H1 (cell line): ENCODE data around the gene BLOC1S1. TPM values are rescaled to one million over a fixed set of nuclear protein-coding genes. Genes with fewer than 3 reads are reported as not detected.

ENCODE experiments used
- CTCF ChIA-PET: fragments of 300-600 bp; sonication (Branson Sonifier 250); formaldehyde crosslinking; loops from one replicate; lab custom pipeline; 2021; ENCODE audit not compliant: partially characterized antibody; lab: Charles Lee
- POLR2A ChIA-PET: fragments of 300-600 bp; sonication (Branson Sonifier 250); formaldehyde crosslinking; loops from one replicate; lab custom pipeline; 2021; ENCODE audit warnings: inconsistent platforms; ENCODE audit not compliant: partially characterized antibody; lab: Charles Lee
- DNase-seq, 2 experiments: peaks; one replicate each; pipeline versions ENCODE4 v3.0.0 to v3.0.0-alpha.2; 2010 to 2022; ENCODE audit warnings: low spot score in 2 of 2, low read depth in 1 of 2, mixed read lengths in 1 of 2
- FAIRE-seq: peaks from 2 replicates; lab custom pipeline; 2011; peaks lifted over from hg19 to GRCh38; lab: Jason Lieb, UNC
- H2AFZ ChIP-seq: 2 replicates; pipeline ENCODE4 v1.8.1; 2012; ENCODE audit warnings: low read length, inconsistent platforms
- H2AK5ac ChIP-seq: 2 replicates; pipeline ENCODE4 v1.6.1; 2013; ENCODE audit warnings: low read depth, low read length
- H2BK120ac ChIP-seq: replicated peaks from 2 replicates; pipeline ENCODE3; 2013; ENCODE audit warnings: low read depth, low read length, inconsistent platforms
- H2BK12ac ChIP-seq: 2 replicates; pipeline ENCODE4 v1.6.1; 2013; ENCODE audit warnings: low read depth, low read length
- H2BK15ac ChIP-seq: 2 replicates; pipeline ENCODE4 v1.6.1; 2013; ENCODE audit warnings: low read length
- H2BK20ac ChIP-seq: 2 replicates; pipeline ENCODE4 v1.6.1; 2013; ENCODE audit warnings: low read length
- H2BK5ac ChIP-seq: 2 replicates; pipeline ENCODE4 v1.6.1; 2013; ENCODE audit warnings: low read depth, low read length
- H3K14ac ChIP-seq: 2 replicates; pipeline ENCODE4 v1.6.1; 2013; ENCODE audit warnings: inconsistent platforms; ENCODE audit not compliant: insufficient read length
- H3K18ac ChIP-seq: 2 replicates; pipeline ENCODE4 v1.6.1; 2013; ENCODE audit warnings: low read length; ENCODE audit errors: extremely low read depth
- H3K23ac ChIP-seq: 2 replicates; pipeline ENCODE4 v1.6.1; 2013; ENCODE audit warnings: inconsistent platforms; ENCODE audit not compliant: insufficient read length
- H3K23me2 ChIP-seq: 2 replicates; pipeline ENCODE4 v1.6.1; 2013; ENCODE audit warnings: low read depth, low read length
- H3K27ac ChIP-seq: 2 replicates; pipeline ENCODE4 v1.6.1; 2011; ENCODE audit warnings: low read depth, low read length, inconsistent platforms
- H3K27me3 ChIP-seq, 4 experiments: replicated peaks in 1 of 4; 1 replicate in 1 of 4; 2 replicates in 3 of 4; pipeline versions ENCODE4 v1.6.1 to v1.8.1; 2011 to 2013; ENCODE audit warnings: low read length in 3 of 4, mild to moderate bottlenecking in 3 of 4, inconsistent platforms in 2 of 4, mixed read lengths in 2 of 4, moderate library complexity in 1 of 4; ENCODE audit not compliant: control insufficient read depth in 3 of 4, insufficient read depth in 3 of 4; ENCODE audit errors: extremely low read depth in 1 of 4
- H3K36me3 ChIP-seq, 4 experiments: 2 replicates each; pipeline versions ENCODE4 v1.6.1 to v1.8.1; 2011 to 2013; ENCODE audit warnings: mild to moderate bottlenecking in 4 of 4, low read length in 3 of 4, moderate library complexity in 2 of 4, control low read depth in 1 of 4, inconsistent platforms in 1 of 4; ENCODE audit not compliant: insufficient read depth in 4 of 4, control insufficient read depth in 2 of 4
- H3K4ac ChIP-seq: replicated peaks from 2 replicates; pipeline ENCODE3; 2013; ENCODE audit warnings: low read length, low read depth, mixed read lengths, inconsistent platforms; ENCODE audit not compliant: insufficient read length
- H3K4me1 ChIP-seq, 4 experiments: replicated peaks in 1 of 4; 1 replicate in 1 of 4; 2 replicates in 3 of 4; pipeline versions ENCODE4 v1.6.1 to v1.8.1; 2011 to 2013; ENCODE audit warnings: low read length in 3 of 4, inconsistent platforms in 2 of 4, mixed read lengths in 1 of 4; ENCODE audit not compliant: insufficient read depth in 4 of 4, control insufficient read depth in 3 of 4
- H3K4me2 ChIP-seq, 2 experiments: 2 replicates each; pipeline versions ENCODE4 v1.6.1 to v1.8.1; 2011 to 2013; ENCODE audit warnings: low read depth in 2 of 2, low read length in 2 of 2, control low read depth in 1 of 2, inconsistent platforms in 1 of 2, mild to moderate bottlenecking in 1 of 2; ENCODE audit not compliant: insufficient read depth in 1 of 2
- H3K4me3 ChIP-seq, 4 experiments: fragments of 200-600, 300-600 bp in 1 of 4; sonication (generic), shearing (Covaris generic), sonication (Bioruptor Twin) in 1 of 4; 2 replicates each; pipeline versions ENCODE4 v1.5.1 to v1.8.1; 2011 to 2016; ENCODE audit warnings: low read length in 4 of 4, low read depth in 3 of 4, control low read depth in 2 of 4, inconsistent platforms in 2 of 4, mild to moderate bottlenecking in 2 of 4, mixed read lengths in 1 of 4, moderate library complexity in 1 of 4; ENCODE audit not compliant: insufficient read depth in 2 of 4; ENCODE audit errors: extremely low read depth in 1 of 4
- H3K56ac ChIP-seq: replicated peaks from 2 replicates; pipeline ENCODE3; 2013; ENCODE audit warnings: low read depth, mild to moderate bottlenecking, mixed read lengths, low read length, inconsistent platforms; ENCODE audit not compliant: insufficient read length
- H3K79me1 ChIP-seq: 2 replicates; pipeline ENCODE4 v1.6.1; 2013; ENCODE audit warnings: low read depth, low read length, control low read depth
- H3K79me2 ChIP-seq, 2 experiments: 2 replicates each; pipeline versions ENCODE4 v1.6.1 to v1.8.1; 2012 to 2013; ENCODE audit warnings: low read length in 2 of 2, mild to moderate bottlenecking in 2 of 2, inconsistent platforms in 1 of 2; ENCODE audit not compliant: insufficient read depth in 2 of 2, control insufficient read depth in 1 of 2
- H3K9ac ChIP-seq, 4 experiments: replicated peaks in 1 of 4; 1 replicate in 1 of 4; 2 replicates in 3 of 4; pipeline versions ENCODE4 v1.6.1 to v1.8.1; 2011 to 2013; ENCODE audit warnings: low read depth in 3 of 4, low read length in 3 of 4, control low read depth in 2 of 4, mild to moderate bottlenecking in 2 of 4, moderate library complexity in 2 of 4, inconsistent platforms in 1 of 4; ENCODE audit errors: extremely low read depth in 1 of 4
- H3K9me3 ChIP-seq, 2 experiments: 2 replicates each; pipeline versions ENCODE4 v1.6.1 to v1.8.1; 2012 to 2013; ENCODE audit warnings: mild to moderate bottlenecking in 2 of 2, moderate library complexity in 2 of 2, control low read depth in 1 of 2, inconsistent platforms in 1 of 2, low read depth in 1 of 2, low read length in 1 of 2, mixed read lengths in 1 of 2; ENCODE audit not compliant: insufficient read depth in 2 of 2
- H4K20me1 ChIP-seq, 2 experiments: replicated peaks in 1 of 2; 2 replicates each; pipeline versions ENCODE3 to v1.8.1; 2011 to 2013; ENCODE audit warnings: inconsistent platforms in 2 of 2, low read length in 2 of 2, mild to moderate bottlenecking in 1 of 2; ENCODE audit not compliant: insufficient read depth in 2 of 2, control insufficient read depth in 1 of 2
- H4K5ac ChIP-seq: 2 replicates; pipeline ENCODE4 v1.6.1; 2013; ENCODE audit warnings: low read length, low read depth, mixed read lengths, inconsistent platforms; ENCODE audit not compliant: insufficient read length
- H4K8ac ChIP-seq: 2 replicates; pipeline ENCODE4 v1.8.0; 2013; ENCODE audit warnings: mild to moderate bottlenecking, moderate library complexity, low read length, inconsistent platforms; ENCODE audit not compliant: insufficient read depth; ENCODE audit errors: extremely low read depth
- H4K91ac ChIP-seq: replicated peaks from 2 replicates; pipeline ENCODE3; 2013; ENCODE audit warnings: low read length, mixed read lengths, inconsistent platforms; ENCODE audit not compliant: insufficient read length
- ATF2 ChIP-seq: IDR thresholded peaks from 2 replicates; pipeline ENCODE4 v1.6.1; 2012; ENCODE audit warnings: low read length, inconsistent platforms
- FOSL1 ChIP-seq: IDR thresholded peaks from 2 replicates; pipeline ENCODE4 v1.6.1; 2011; ENCODE audit warnings: mild to moderate bottlenecking, low read depth, low read length, moderate library complexity; ENCODE audit not compliant: insufficient read depth
- HDAC2 ChIP-seq, 2 experiments: fragments of 300-600 bp in 1 of 2; sonication (generic) in 1 of 2; IDR thresholded peaks; 2 replicates each; pipeline ENCODE4 v1.6.1; 2011 to 2012; ENCODE audit warnings: low read depth in 2 of 2, low read length in 2 of 2, mild to moderate bottlenecking in 2 of 2, moderate library complexity in 2 of 2, borderline replicate concordance in 1 of 2, inconsistent platforms in 1 of 2
- MAFK ChIP-seq: IDR thresholded peaks from 2 replicates; pipeline ENCODE4 v1.6.1; 2012; ENCODE audit warnings: low read depth, mild to moderate bottlenecking, improper control_type of control experiment, low read length
- NANOG ChIP-seq: IDR thresholded peaks from 2 replicates; pipeline ENCODE4 v1.6.1; 2011; ENCODE audit warnings: low read length, low read depth, mild to moderate bottlenecking, inconsistent platforms; ENCODE audit not compliant: insufficient read depth, poor library complexity, severe bottlenecking
- POLR2A ChIP-seq, 2 experiments: IDR thresholded peaks; 1 replicate in 1 of 2; 2 replicates in 1 of 2; pipeline ENCODE4 v1.6.1; 2011; ENCODE audit warnings: low read depth in 2 of 2, low read length in 2 of 2, mild to moderate bottlenecking in 2 of 2; ENCODE audit errors: control extremely low read depth in 1 of 2
- SP1 ChIP-seq: IDR thresholded peaks from 2 replicates; pipeline ENCODE4 v1.6.1; 2011; ENCODE audit warnings: low read depth, low read length
- WGBS, 2 experiments: shearing (Covaris generic) in 1 of 2; methylation state at CpG; one replicate each; pipeline versions ENCODE4 v1.1.6 to v1.1.7; 2013 to 2015; ENCODE audit warnings: low lambda C conversion rate in 2 of 2, mixed read lengths in 2 of 2, inconsistent platforms in 1 of 2, low coverage in 1 of 2, missing lambda C conversion rate in 1 of 2; ENCODE audit not compliant: insufficient replicate concordance in 2 of 2, insufficient coverage in 1 of 2, insufficient read length in 1 of 2; ENCODE audit errors: extremely low coverage in 1 of 2, missing lambda C conversion rate in 1 of 2; 5-methylcytosine and 5-hydroxymethylcytosine counted together
- polyA plus RNA-seq, 7 experiments: library from polyadenylated mRNA; depleted of rRNA in 3 of 7; stranded (reverse) in 5 of 7; unstranded in 2 of 7; fragments of >200 nt in 5 of 7; fragments of 200-250 nt in 2 of 7; gene quantifications; 1 replicate in 5 of 7; 2 replicates in 1 of 7; 4 replicates in 1 of 7; pipeline versions ENCODE4 v1.2.1 to v1.2.3, GENCODE V29; 2011 to 2013; ENCODE audit warnings: missing spikeins in 2 of 7, mixed read lengths in 2 of 7
- total RNA-seq: library from RNA; stranded (reverse); fragmentation: NEBNext Ultra II Directional; extraction: Animal tissue kit (Norgen Biotek cat#: 25700); gene quantifications from 2 replicates; pipeline ENCODE4 v1.2.1, GENCODE V29; 2021

Gene BLOC1S1
- total and polyA plus RNA-seq, 2 of the 8 experiments (the other 6 are each of a cell fraction or from before 2014, with no cell fraction given): 91.1 to 185 TPM

DNA sequence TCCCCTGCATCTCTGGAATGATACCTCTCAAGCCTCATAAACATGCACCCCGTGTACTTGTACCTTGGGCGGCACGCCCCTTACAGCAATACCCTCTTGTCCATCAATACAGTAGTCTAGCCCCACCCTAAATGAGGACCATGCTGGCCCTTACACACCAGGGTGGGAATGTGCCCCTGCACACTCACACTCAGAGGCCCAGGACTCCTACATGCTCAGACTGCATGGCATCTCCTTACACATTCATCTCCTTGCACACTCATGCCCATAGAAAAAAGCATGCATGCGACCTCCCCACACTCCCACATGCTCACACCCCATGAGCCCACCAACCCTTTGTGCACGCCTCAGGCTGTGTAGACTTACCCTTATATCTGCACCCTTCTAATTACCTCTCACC lies 30.2 kb upstream of the BLOC1S1 start:
- WGBS, 2 experiments: 88% methylated on average over 5 of the region's 5 CpGs; no CpG with 5 or more reads in 1 of the 2 experiments
- H2AK5ac ChIP-seq: no peak overlapping the region
- no peak for TF ChIP-seq NANOG
- no peak for TF ChIP-seq MAFK
- no peak for TF ChIP-seq ATF2
- no peak for TF ChIP-seq SP1
- TF ChIP-seq HDAC2 (IDR thresholded peaks at IDR 0.05; ENCODE audit: borderline replicate concordance in 1 of 2, low read depth in 2 of 2, low read length in 2 of 2): no peak
- TF ChIP-seq FOSL1: no peak
- TF ChIP-seq POLR2A (IDR thresholded peaks at IDR 0.05; ENCODE audit: control extremely low read depth in 1 of 2, low read depth in 2 of 2, low read length in 2 of 2): no peak

More for the DNA sequence above, 30.2 kb upstream of the BLOC1S1 start:
- H3K4me2 ChIP-seq: no peak overlapping the region
- H3K23me2 ChIP-seq: no peaks in the 10 kb centered on the region
- H3K23ac ChIP-seq: no peak overlapping the region
- H2BK15ac ChIP-seq: no peak overlapping the region
- no peak overlapping the region for H4K91ac ChIP-seq
- ChIA-PET CTCF (interaction anchor here (1.9 to 4.9 kb wide), 2 partner anchors 20 to 53 kb away, joined by 8 to 34 read pairs; partner anchors contain the start of gene ITGA7), POLR2A (interaction anchor here (1.1 to 2.4 kb wide), 2 partner anchors 10 to 15 kb away, joined by 3 to 8 read pairs; no protein-coding TSS in a partner anchor)
- H4K20me1 ChIP-seq: peaks cover 0 to 2% of the 10 kb centered on the region in 2 experiments
- no peak overlapping the region for H3K4ac ChIP-seq
- no peak overlapping the region for H2AFZ ChIP-seq
- H3K27ac ChIP-seq: no peak overlapping the region
- no peak overlapping the region for H3K14ac ChIP-seq
- H2BK20ac ChIP-seq: no peak overlapping the region
- H3K4me1 ChIP-seq: peaks cover 0 to 12% (median 5%) of the 10 kb centered on the region in 4 experiments; a peak in 4 of 7 replicates
- H4K8ac ChIP-seq: no peak overlapping the region
- no peak overlapping the region for H3K9ac ChIP-seq
- H3K18ac ChIP-seq: no peak overlapping the region
- no peak overlapping the region for H2BK120ac ChIP-seq
- no peaks in the 10 kb centered on the region for H3K9me3 ChIP-seq
- DNase-seq: no peak
- no peak for FAIRE-seq
- no peak overlapping the region for H2BK5ac ChIP-seq
- no peak overlapping the region for H3K4me3 ChIP-seq
- no peaks in the 10 kb centered on the region for H3K79me1 ChIP-seq
- no peak overlapping the region for H3K56ac ChIP-seq
- H4K5ac ChIP-seq: no peak overlapping the region
- no peaks in the 10 kb centered on the region for H3K79me2 ChIP-seq
- H2BK12ac ChIP-seq: no peak overlapping the region
- peaks cover 0 to 17% (median 6%) of the 10 kb centered on the region in 4 experiments; a peak in 5 of 8 replicates for H3K36me3 ChIP-seq
- no peaks in the 10 kb centered on the region for H3K27me3 ChIP-seq
